ENCODE results near the gene ANTKMT.

The ANTKMT gene

GRCh38 chr16:743794-744500 lies 23.0 kb downstream of the ANTKMT start:
- TF ChIP-seq HDGF (IDR thresholded peaks at IDR 0.05; ENCODE audit: borderline replicate concordance), result no peak
- TF ChIP-seq FOXK2 (IDR thresholded peaks at IDR 0.05), result no peak
- ChIA-PET CTCF (interaction anchor here (1.1 kb wide), 1 partner anchor 8 kb away, joined by 3 read pairs; no protein-coding TSS in a partner anchor), POLR2A (interaction anchor here (0.8 to 1.4 kb wide), 4 partner anchors 16 to 31 kb away, joined by 3 to 7 read pairs (median 4); partner anchors contain the start of gene ANTKMT)
- no peak for DNase-seq (ENCODE audit: extremely low spot score)

- ChIA-PET POLR2A (interaction anchor here (0.9 to 1.4 kb wide), 3 partner anchors 25 to 40 kb away, joined by 3 to 5 read pairs (median 4); partner anchors contain the start of gene ANTKMT), CTCF (interaction anchor here (0.9 kb wide), 1 partner anchor 26 kb away, joined by 3 read pairs; no protein-coding TSS in a partner anchor)
- TF ChIP-seq BHLHE40 (IDR thresholded peaks at IDR 0.05; ENCODE audit: borderline replicate concordance), result no peak
- TF ChIP-seq FOXK2 (IDR thresholded peaks at IDR 0.05), result no peak
- peak; percentile 70 for DNase-seq (ENCODE audit: extremely low spot score)
Measured at GRCh38 chr16:745739-746138, 24.8 kb downstream of the ANTKMT start.

- CTCF ChIA-PET, result no interaction called here
- POLR2A ChIA-PET, result interaction anchor here (0.6 kb wide), 1 partner anchor 39 kb away, joined by 3 read pairs; no protein-coding TSS in a partner anchor
- no peak for TF ChIP-seq PKNOX1 (IDR thresholded peaks at IDR 0.05)
- no peak for TF ChIP-seq SUZ12 (IDR thresholded peaks at IDR 0.05)
- no peak for TF ChIP-seq FOXK2 (IDR thresholded peaks at IDR 0.05)
- no peak for TF ChIP-seq TARDBP (IDR thresholded peaks at IDR 0.05)
- TF ChIP-seq LEF1 (IDR thresholded peaks at IDR 0.05; ENCODE audit: borderline replicate concordance), result no peak
- no peak for TF ChIP-seq NFRKB (IDR thresholded peaks at IDR 0.05)
- no peak for TF ChIP-seq SP1 (IDR thresholded peaks at IDR 0.05)
- no peak for TF ChIP-seq FOXM1 (IDR thresholded peaks at IDR 0.05; ENCODE audit: borderline replicate concordance)
- no peak for TF ChIP-seq CTBP1 (IDR thresholded peaks at IDR 0.05; ENCODE audit: borderline replicate concordance)
- no peak for TF ChIP-seq ELF4 (IDR thresholded peaks at IDR 0.05)
- TF ChIP-seq BHLHE40 (IDR thresholded peaks at IDR 0.05; ENCODE audit: borderline replicate concordance), result no peak
- no peak for TF ChIP-seq L3MBTL2 (conservative IDR thresholded peaks at IDR 0.05)
- no peak for TF ChIP-seq ARNT (IDR thresholded peaks at IDR 0.05)
- TF ChIP-seq ZNF384 (IDR thresholded peaks at IDR 0.05), result no peak
- no peak for DNase-seq (ENCODE audit: extremely low spot score)
Measured at GRCh38 chr16:746637-747036, 25.7 kb downstream of the ANTKMT start.

GRCh38 chr16:747978-748746 lies 27.2 kb downstream of the ANTKMT start:
- CTCF ChIA-PET, result no interaction called here
- DNase-seq (ENCODE audit: extremely low spot score), result no peak
- no peak for TF ChIP-seq CTBP1 (IDR thresholded peaks at IDR 0.05; ENCODE audit: borderline replicate concordance)
- TF ChIP-seq L3MBTL2 (conservative IDR thresholded peaks at IDR 0.05), result no peak
- no peak for TF ChIP-seq ZNF384 (IDR thresholded peaks at IDR 0.05)
- no peak for TF ChIP-seq PKNOX1 (IDR thresholded peaks at IDR 0.05)
- no peak for TF ChIP-seq SP1 (IDR thresholded peaks at IDR 0.05)
- TF ChIP-seq ELF4 (IDR thresholded peaks at IDR 0.05), result no peak
- TF ChIP-seq FOXA1 (IDR thresholded peaks at IDR 0.05), result no peak
- TF ChIP-seq ARNT (IDR thresholded peaks at IDR 0.05), result no peak
- TF ChIP-seq BHLHE40 (IDR thresholded peaks at IDR 0.05; ENCODE audit: borderline replicate concordance), result no peak
- TF ChIP-seq FOXK2 (IDR thresholded peaks at IDR 0.05), result no peak
- no peak for TF ChIP-seq FOXM1 (IDR thresholded peaks at IDR 0.05; ENCODE audit: borderline replicate concordance)
- no peak for TF ChIP-seq HDGF (IDR thresholded peaks at IDR 0.05; ENCODE audit: borderline replicate concordance)
- TF ChIP-seq TARDBP (IDR thresholded peaks at IDR 0.05), result no peak
- TF ChIP-seq SUZ12 (IDR thresholded peaks at IDR 0.05), result no peak
- POLR2A ChIA-PET, result interaction anchor here (0.8 kb wide), 1 partner anchor 27 kb away, joined by 5 read pairs; no protein-coding TSS in a partner anchor

GRCh38 chr16:749010-749409 lies 28.1 kb downstream of the ANTKMT start:
- no peak for DNase-seq (ENCODE audit: extremely low spot score)
- POLR2A ChIA-PET, result interaction anchor here (0.8 to 2.0 kb wide), 2 partner anchors 11 to 27 kb away, joined by 5 read pairs; partner anchors contain the start of gene MSLN
- CTCF ChIA-PET, result interaction anchor here (0.6 kb wide), 1 partner anchor 29 kb away, joined by 3 read pairs; no protein-coding TSS in a partner anchor
- no peak for TF ChIP-seq BHLHE40 (IDR thresholded peaks at IDR 0.05; ENCODE audit: borderline replicate concordance)
- TF ChIP-seq ELF4 (IDR thresholded peaks at IDR 0.05), result no peak
- TF ChIP-seq NFRKB (IDR thresholded peaks at IDR 0.05), result no peak
- no peak for TF ChIP-seq PKNOX1 (IDR thresholded peaks at IDR 0.05)
- TF ChIP-seq FOXM1 (IDR thresholded peaks at IDR 0.05; ENCODE audit: borderline replicate concordance), result no peak
- TF ChIP-seq ZNF384 (IDR thresholded peaks at IDR 0.05), result no peak
- no peak for TF ChIP-seq CTBP1 (IDR thresholded peaks at IDR 0.05; ENCODE audit: borderline replicate concordance)
- TF ChIP-seq L3MBTL2 (conservative IDR thresholded peaks at IDR 0.05), result no peak
- TF ChIP-seq SP1 (IDR thresholded peaks at IDR 0.05), result no peak
- no peak for TF ChIP-seq ARNT (IDR thresholded peaks at IDR 0.05)
- no peak for TF ChIP-seq LEF1 (IDR thresholded peaks at IDR 0.05; ENCODE audit: borderline replicate concordance)
- TF ChIP-seq SUZ12 (IDR thresholded peaks at IDR 0.05), result no peak
- no peak for TF ChIP-seq HDGF (IDR thresholded peaks at IDR 0.05; ENCODE audit: borderline replicate concordance)
- TF ChIP-seq FOXK2 (IDR thresholded peaks at IDR 0.05), result no peak
- TF ChIP-seq FOXA1 (IDR thresholded peaks at IDR 0.05), result no peak
- TF ChIP-seq TARDBP (IDR thresholded peaks at IDR 0.05), result no peak

Data from HEK293T (cell line).